Measurements from ENCODE around the gene LITAF.
A peak's percentile ranks its signal among the peaks of the same experiment; 100 is the strongest.
"Not testable (repeated sequence)": the region's sequence is repeated elsewhere in the genome, so short reads cannot be mapped to it uniquely, and the experiment has no call there.

LITAF gene

GRCh38 chr16:11561454-11561805, 25.3 kb downstream of the LITAF start:
- H3K4me3 Mint-ChIP-seq, result no peak overlapping the region
- ATAC-seq, result no peak
- H3K4me1 Mint-ChIP-seq, result peaks cover 58% of the 10 kb centered on the region
- H3K9me3 Mint-ChIP-seq, result no peaks in the 10 kb centered on the region
- H3K27ac Mint-ChIP-seq, result no peak overlapping the region
- no peaks in the 10 kb centered on the region for H3K27me3 Mint-ChIP-seq
- peaks cover 47% of the 10 kb centered on the region for H3K36me3 Mint-ChIP-seq

- ATAC-seq, result no peak
- Mint-ChIP-seq H3K4me1 (peaks cover 53% of the 10 kb centered on the region), H3K9me3 (peaks cover 4% of the 10 kb centered on the region), H3K36me3 (peaks cover 47% of the 10 kb centered on the region), H3K27me3 (no peaks in the 10 kb centered on the region), H3K4me3 (no peak overlapping the region), H3K27ac (no peak overlapping the region)
Measured at GRCh38 chr16:11560701-11561453, 25.8 kb downstream of the LITAF start.

DNA sequence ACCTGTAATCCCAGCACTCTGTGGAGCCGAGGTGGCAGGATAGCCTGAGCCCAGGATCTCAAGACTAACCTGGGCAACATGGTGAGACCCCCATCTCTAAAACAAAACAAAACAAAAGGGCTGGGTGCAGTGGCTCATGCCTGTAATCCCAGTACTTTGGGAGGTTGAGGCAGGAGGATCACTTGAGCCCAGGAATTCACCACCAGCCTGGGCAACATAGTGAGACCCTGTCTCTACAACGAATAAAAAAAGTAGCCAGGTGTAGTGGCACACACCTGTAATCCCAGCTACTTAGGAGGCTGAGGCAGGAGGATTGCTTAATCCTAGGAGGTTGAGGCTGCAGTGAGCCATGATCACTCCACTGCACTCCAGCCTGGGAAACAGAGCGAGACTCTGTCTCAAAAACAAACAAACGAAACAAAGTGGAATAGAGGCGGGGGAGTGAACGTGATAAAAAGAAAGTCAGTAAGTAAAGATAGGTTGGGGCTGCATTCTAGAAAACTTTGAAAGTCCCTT, 28.4 kb downstream of the LITAF start:
- H3K36me3 Mint-ChIP-seq, result peaks cover 61% of the 10 kb centered on the region
- peak overlapping the region; percentile 31 for H3K27ac Mint-ChIP-seq
- not testable (repeated sequence) for H3K9me3 Mint-ChIP-seq, H3K4me3 Mint-ChIP-seq, ATAC-seq, H3K27me3 Mint-ChIP-seq
- peaks cover 36% of the 10 kb centered on the region for H3K4me1 Mint-ChIP-seq

GRCh38 chr16:11557801-11558200, 28.9 kb downstream of the LITAF start:
- no peaks in the 10 kb centered on the region for H3K27me3 Mint-ChIP-seq
- peaks cover 64% of the 10 kb centered on the region for H3K36me3 Mint-ChIP-seq
- H3K27ac Mint-ChIP-seq, result peak overlapping the region; percentile 31

DNA sequence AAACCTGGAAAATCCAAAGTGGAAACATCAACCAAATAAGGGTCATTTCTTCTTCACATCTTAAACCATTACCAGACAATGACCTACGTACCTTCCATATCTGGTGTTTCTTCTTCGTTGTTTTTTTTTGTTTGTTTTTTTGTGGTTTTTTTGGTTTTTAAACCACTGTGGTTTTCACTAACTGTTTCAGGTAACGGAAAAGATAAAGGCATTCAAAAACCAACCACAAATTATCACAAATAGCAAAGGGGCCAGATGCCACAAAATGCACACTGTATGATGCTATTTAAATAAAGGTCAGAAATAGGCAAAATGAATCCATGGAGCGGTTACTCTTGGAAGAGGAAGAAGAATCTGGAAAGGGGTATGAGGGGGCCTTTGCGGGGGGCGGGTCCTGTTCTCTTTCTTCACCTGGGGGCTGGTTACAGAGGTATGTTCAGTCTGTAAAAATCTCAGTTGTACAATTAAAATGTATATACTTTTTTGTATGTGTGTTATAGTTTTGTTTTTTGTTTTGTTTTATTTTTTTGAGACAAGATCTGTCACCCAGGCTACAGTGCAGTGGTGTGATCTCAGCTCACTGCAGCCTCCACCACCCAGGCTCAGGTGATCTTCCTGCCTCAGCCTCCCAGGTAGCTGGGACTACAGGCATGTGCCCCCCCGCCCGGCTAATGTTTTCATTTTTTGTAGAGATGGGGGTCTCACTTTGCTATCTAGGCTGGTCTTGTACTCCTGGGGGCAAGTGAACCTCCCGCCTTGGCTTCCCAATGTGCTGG, 29.6 kb downstream of the LITAF start:
- no peak overlapping the region for H3K4me3 Mint-ChIP-seq

More at GRCh38 chr16:11557801-11558200, 28.9 kb downstream of the LITAF start:
- H3K9me3 Mint-ChIP-seq, result peaks cover 4% of the 10 kb centered on the region
- H3K4me1 Mint-ChIP-seq, result peaks cover 32% of the 10 kb centered on the region
- no peak for ATAC-seq
- no peak overlapping the region for H3K4me3 Mint-ChIP-seq

GRCh38 chr16:11556214-11556819, 30.4 kb downstream of the LITAF start:
- peaks cover 25% of the 10 kb centered on the region for H3K4me1 Mint-ChIP-seq
- peaks cover 4% of the 10 kb centered on the region for H3K9me3 Mint-ChIP-seq
- H3K27me3 Mint-ChIP-seq, result no peaks in the 10 kb centered on the region
- H3K27ac Mint-ChIP-seq, result peak overlapping the region; percentile 31
- H3K4me3 Mint-ChIP-seq, result no peak overlapping the region
- H3K36me3 Mint-ChIP-seq, result peaks cover 67% of the 10 kb centered on the region
- ATAC-seq, result no peak

More for the DNA sequence above, 29.6 kb downstream of the LITAF start:
- Mint-ChIP-seq H3K9me3 (peaks cover 4% of the 10 kb centered on the region), H3K36me3 (peaks cover 71% of the 10 kb centered on the region), H3K27ac (peak overlapping the region; percentile 31), H3K27me3 (no peaks in the 10 kb centered on the region), H3K4me1 (peaks cover 32% of the 10 kb centered on the region)
- ATAC-seq, result no peak

- Mint-ChIP-seq H3K9me3 (peaks cover 12% of the 10 kb centered on the region), H3K4me3 (no peak overlapping the region), H3K27me3 (no peaks in the 10 kb centered on the region), H3K27ac (no peak overlapping the region), H3K4me1 (peaks cover 13% of the 10 kb centered on the region), H3K36me3 (peaks cover 81% of the 10 kb centered on the region)
- no peak for ATAC-seq
Measured at GRCh38 chr16:11554053-11554452, 32.7 kb downstream of the LITAF start.

DNA sequence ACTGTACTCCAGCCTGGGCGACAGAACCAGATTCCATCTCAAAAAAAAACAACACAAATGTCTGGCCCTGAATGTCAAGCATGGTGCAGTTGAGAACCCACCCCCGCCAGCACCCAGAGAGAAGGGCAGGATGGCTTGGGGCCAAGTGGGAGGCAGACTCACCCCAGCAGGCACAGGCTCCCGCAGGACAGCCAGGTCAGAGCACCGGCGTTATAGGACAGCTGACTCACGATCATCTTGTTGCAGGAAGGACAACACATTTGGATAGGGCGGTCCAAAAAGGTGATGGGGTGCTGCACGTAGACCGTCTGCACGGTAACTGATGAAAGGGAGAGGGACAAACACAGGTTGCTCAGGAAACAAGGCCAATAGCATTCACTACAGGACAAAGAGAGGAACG, 33.3 kb downstream of the LITAF start:
- Mint-ChIP-seq H3K36me3 (peaks cover 80% of the 10 kb centered on the region), H3K9me3 (peaks cover 12% of the 10 kb centered on the region), H3K4me1 (peaks cover 8% of the 10 kb centered on the region), H3K27ac (peak overlapping the region; percentile 19), H3K27me3 (no peaks in the 10 kb centered on the region), H3K4me3 (no peak overlapping the region)
- no peak for ATAC-seq

DNA sequence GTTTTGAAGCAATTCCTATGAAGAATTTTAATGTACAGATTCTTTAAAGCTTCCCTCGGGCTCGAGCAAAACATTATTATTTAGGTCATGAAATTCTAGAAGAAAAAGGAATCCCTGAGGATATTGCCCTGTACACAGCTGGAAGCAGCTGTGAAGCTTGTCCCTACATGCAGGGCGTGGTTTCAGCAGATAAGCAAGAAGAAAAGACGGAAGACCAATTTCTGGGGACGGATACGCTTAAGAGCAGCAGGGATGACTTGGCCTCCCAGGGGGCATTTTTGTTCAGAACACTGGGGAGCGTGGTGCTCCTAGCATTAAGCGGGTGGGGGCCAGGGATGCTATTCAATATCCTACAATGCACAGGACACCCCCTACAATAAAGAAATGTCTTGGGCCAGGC, 34.3 kb downstream of the LITAF start:
- Mint-ChIP-seq H3K9me3 (peaks cover 12% of the 10 kb centered on the region), H3K36me3 (peaks cover 86% of the 10 kb centered on the region), H3K27ac (no peak overlapping the region), H3K4me3 (no peak overlapping the region), H3K27me3 (no peaks in the 10 kb centered on the region), H3K4me1 (peaks cover 7% of the 10 kb centered on the region)
- ATAC-seq, result no peak

GRCh38 chr16:11551842-11552241, 34.9 kb downstream of the LITAF start:
- Mint-ChIP-seq H3K36me3 (peaks cover 86% of the 10 kb centered on the region), H3K9me3 (peaks cover 12% of the 10 kb centered on the region), H3K4me1 (peaks cover 2% of the 10 kb centered on the region), H3K4me3 (no peak overlapping the region), H3K27me3 (no peaks in the 10 kb centered on the region), H3K27ac (no peak overlapping the region)
- ATAC-seq, result no peak

DNA sequence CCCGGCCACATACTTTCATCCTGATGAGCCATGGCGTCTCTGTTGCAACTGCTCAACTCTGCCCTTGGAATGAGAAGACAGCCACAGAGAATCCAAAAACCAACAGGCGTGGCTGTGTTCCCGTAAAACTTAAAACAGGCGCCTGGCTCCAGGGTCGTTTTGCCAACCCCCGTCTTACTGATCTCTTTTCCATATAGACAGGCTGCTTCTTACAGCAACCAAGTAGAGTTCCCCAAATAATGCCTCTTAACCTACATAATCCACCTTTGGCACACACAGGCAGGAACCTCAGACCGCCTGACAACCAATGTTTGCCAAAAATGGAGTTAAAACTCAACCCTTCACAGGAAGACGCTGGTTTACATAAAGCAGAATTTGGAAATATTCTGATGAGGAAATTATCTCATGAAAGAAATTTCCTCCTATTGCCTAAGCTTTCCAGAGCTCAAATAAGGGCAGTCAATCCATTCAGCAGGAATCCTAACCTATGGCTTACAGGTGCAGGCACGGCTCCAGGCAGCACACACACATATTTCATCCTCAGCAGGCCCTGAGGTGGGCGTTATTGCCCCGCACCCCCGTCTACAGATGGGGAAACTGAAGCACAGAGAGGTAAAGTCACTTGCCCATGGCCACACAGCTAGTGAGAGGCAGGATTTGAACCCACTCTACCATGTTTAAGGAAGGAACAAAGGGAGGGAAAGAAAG, 35.8 kb downstream of the LITAF start:
- H3K27ac Mint-ChIP-seq, result no peak overlapping the region
- no peaks in the 10 kb centered on the region for H3K27me3 Mint-ChIP-seq
- no peak overlapping the region for H3K4me3 Mint-ChIP-seq
- peaks cover 77% of the 10 kb centered on the region for H3K36me3 Mint-ChIP-seq
- no peaks in the 10 kb centered on the region for H3K4me1 Mint-ChIP-seq
- no peak for ATAC-seq
- peaks cover 8% of the 10 kb centered on the region for H3K9me3 Mint-ChIP-seq

DNA sequence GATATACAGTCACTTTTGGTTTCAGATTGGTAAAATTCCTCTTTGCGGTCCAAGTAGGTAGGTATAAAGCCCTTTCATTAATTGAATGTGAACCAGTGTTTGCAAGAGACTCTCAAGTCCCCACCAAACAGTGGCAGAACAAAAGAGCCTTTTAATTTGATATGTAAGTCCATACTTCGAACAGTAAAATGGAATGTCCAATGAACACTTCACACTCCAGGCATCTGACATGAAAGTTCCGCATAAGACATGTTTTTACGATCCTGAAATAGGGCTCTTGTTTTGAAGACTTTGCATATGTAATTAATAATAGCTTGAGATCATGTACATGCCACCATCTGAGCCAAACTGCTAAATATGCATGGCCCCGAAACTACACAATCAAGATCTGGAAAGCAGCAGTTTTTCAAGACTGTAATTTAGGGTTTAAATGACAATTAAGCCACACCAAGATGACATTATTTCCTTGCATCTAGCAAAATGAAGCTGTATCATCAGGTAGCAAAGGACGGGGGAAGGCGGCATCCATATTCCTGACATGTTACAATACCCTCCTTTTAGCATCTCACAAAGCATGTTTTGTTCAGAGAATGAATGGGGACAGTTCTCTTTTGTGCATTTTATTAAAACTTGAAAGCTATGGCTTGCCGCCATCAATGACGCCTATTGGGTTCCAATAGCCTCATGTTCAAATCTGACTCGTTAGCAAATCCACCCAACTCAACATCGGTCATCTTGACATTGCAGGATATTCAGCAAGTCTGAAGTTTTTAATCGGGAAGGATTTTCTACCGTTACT, 39.4 kb downstream of the LITAF start:
- H3K4me1 Mint-ChIP-seq, result peaks cover 6% of the 10 kb centered on the region
- peaks cover 51% of the 10 kb centered on the region for H3K36me3 Mint-ChIP-seq
- peaks cover 8% of the 10 kb centered on the region for H3K9me3 Mint-ChIP-seq
- H3K4me3 Mint-ChIP-seq, result no peak overlapping the region
- H3K27me3 Mint-ChIP-seq, result no peaks in the 10 kb centered on the region
- ATAC-seq, result no peak
- H3K27ac Mint-ChIP-seq, result no peak overlapping the region

GRCh38 chr16:11546608-11547061, 40.1 kb downstream of the LITAF start:
- H3K27ac Mint-ChIP-seq, result no peak overlapping the region

DNA sequence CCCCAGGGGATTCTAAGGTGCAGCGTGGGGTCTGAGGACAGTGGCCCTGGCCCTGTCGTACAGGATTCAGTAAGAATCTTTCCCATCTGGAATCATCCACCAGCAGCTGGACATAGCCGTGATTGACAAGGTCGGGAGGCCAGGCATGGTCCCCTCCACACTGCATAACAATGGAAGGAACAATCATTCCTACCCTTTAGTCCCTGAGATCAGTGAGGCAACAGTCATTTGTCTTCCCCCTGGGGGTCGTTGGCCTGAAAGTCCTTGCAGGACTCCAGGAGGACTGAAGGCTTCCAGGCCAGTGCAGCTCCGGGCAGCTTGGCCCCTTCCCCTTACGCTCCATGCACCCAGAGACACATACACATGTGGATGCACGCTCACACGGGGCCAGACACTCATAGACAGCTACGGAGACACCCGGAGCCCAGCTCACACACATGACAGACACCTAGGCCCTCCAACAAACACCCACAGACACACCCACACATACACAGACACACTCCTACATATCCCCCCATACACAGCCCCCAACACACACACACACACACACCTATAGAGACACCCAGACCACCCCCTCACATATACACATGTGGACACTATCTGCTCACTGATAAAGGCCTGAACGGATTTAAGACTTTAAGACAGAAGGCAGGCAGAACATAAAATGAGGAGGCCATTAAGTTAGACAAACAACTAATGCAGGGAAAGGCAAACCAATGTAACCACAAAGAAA, 42.9 kb downstream of the LITAF start:
- no peak overlapping the region for H3K4me3 Mint-ChIP-seq
- H3K27me3 Mint-ChIP-seq, result no peaks in the 10 kb centered on the region
- no peak for ATAC-seq
- no peak overlapping the region for H3K27ac Mint-ChIP-seq
- peaks cover 21% of the 10 kb centered on the region for H3K36me3 Mint-ChIP-seq
- no peaks in the 10 kb centered on the region for H3K9me3 Mint-ChIP-seq
- H3K4me1 Mint-ChIP-seq, result peaks cover 6% of the 10 kb centered on the region

More at GRCh38 chr16:11546608-11547061, 40.1 kb downstream of the LITAF start:
- ATAC-seq, result no peak
- Mint-ChIP-seq H3K36me3 (peaks cover 48% of the 10 kb centered on the region), H3K4me1 (peaks cover 6% of the 10 kb centered on the region), H3K4me3 (no peak overlapping the region), H3K9me3 (peaks cover 8% of the 10 kb centered on the region), H3K27me3 (no peaks in the 10 kb centered on the region)
